Activated naive CD8-positive, alpha-beta T cell treated with anti-CD3 and anti-CD28 coated beads, Interleukin-2, amount 50 U/mL, for 16 hours (primary cell): ENCODE results near the gene ERC1.
"Not testable (repeated sequence)": the region's sequence is repeated elsewhere in the genome, so short reads cannot be mapped to it uniquely, and the experiment has no call there.

Experiments used
- DNase-seq: peaks from one replicate; pipeline ENCODE4 v3.0.0-alpha.2; 2020; ENCODE audit warnings: low read depth, low spot score

Gene ERC1

GRCh38 chr12:1122786-1123185 is 131.8 kb downstream of the ERC1 start:
- DNase-seq, result no peak

GRCh38 chr12:1126091-1126490 is 135.1 kb downstream of the ERC1 start:
- no peak for DNase-seq

GRCh38 chr12:1127021-1127420 is 136.0 kb downstream of the ERC1 start:
- no peak for DNase-seq

GRCh38 chr12:1130164-1130563 is 139.1 kb downstream of the ERC1 start:
- DNase-seq, result no peak

- DNase-seq, result no peak
These were observed 139.5 kb downstream of the ERC1 start for GRCh38 chr12:1130571-1130970.

DNA sequence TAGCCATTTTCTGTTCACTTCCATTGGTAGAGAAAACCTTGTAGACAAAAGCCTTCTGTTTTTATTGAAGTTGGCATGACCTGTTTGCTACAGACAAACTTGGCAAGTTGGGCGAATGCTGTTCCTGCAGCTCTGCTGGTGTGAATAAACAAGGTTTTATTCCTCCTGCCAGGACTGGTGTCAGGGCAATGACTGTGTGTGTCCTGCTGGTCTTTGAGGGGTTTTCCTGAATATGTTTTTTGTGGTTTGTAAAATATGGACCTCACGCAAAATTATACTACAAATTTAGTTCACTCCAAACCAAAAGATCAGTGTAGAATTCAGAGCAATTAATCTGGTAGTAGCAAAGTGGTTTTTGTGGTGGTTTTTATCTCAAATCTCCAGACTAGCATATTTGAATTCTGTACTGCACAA is 140.8 kb downstream of the ERC1 start:
- no peak for DNase-seq

- no peak for DNase-seq
These were observed 141.3 kb downstream of the ERC1 start for GRCh38 chr12:1132311-1132710.

DNA sequence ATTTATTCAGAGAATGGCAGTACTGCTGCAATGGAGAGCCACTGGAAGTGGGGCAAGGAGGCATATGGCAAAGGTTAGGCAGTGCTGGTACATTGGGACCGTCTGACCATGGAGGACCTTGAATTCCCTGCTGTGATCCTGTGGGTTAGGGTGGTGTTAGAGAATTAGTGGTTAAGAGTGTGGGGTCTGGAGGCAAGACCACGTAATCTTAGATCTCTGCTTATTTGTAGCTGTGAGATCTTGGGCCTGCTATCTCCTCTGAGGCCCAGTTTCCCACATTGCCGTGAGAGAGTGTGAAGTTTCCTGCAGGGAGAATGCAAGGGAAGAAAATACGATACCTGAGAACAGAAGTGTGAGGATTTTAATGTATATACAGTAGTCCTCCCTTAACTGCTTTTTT is 147.7 kb downstream of the ERC1 start:
- DNase-seq, result no peak

- DNase-seq, result not testable (repeated sequence)
These were observed 155.7 kb downstream of the ERC1 start for GRCh38 chr12:1146758-1147157.

- no peak for DNase-seq
These were observed 156.8 kb downstream of the ERC1 start for GRCh38 chr12:1147821-1148220.

DNA sequence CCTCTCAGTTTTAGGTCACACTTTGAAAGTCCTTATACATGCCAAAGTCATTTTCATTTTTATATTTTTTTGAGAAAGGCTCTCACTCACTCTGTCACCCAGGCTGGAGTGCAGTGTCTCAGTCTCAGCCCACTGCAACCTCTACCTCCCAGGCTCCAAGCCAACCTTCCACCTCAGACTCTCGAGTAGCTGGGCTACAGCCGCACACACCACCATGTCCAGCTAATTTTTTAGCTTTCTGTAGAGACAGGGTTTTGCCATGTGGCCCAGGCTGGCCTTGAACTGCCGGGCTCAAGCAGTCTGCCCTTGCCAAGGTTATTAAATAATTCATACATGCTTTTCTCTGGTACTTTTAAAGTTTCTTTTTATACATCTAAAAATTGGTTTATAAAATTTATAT is 166.0 kb downstream of the ERC1 start:
- no peak for DNase-seq

DNA sequence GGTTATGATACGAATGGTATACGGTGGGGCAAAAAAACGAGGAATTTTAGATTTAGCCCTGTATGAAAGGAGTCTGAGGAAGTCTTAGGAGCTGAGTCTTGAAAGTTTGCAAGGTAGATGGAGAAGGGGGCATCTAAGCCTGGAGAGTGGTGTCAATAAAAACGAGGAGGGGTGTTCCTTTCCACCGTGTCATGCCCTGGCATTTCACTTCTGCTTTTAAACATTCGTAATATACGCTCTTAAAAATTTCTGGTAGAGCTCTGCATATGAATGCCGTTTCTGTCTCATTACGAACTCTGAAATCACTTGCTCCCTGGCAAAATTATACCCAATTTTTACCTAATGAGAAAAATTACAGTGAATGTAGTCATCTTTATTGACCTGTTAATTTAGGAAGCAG is 170.2 kb downstream of the ERC1 start:
- no peak for DNase-seq

- DNase-seq, result no peak
These were observed 171.2 kb downstream of the ERC1 start for GRCh38 chr12:1162081-1162760.

- no peak for DNase-seq
These were observed 176.8 kb downstream of the ERC1 start for GRCh38 chr12:1167784-1168183.

- no peak for DNase-seq
These were observed 179.4 kb downstream of the ERC1 start for GRCh38 chr12:1170411-1170810.

GRCh38 chr12:1171657-1172408 is 180.8 kb downstream of the ERC1 start:
- no peak for DNase-seq

DNA sequence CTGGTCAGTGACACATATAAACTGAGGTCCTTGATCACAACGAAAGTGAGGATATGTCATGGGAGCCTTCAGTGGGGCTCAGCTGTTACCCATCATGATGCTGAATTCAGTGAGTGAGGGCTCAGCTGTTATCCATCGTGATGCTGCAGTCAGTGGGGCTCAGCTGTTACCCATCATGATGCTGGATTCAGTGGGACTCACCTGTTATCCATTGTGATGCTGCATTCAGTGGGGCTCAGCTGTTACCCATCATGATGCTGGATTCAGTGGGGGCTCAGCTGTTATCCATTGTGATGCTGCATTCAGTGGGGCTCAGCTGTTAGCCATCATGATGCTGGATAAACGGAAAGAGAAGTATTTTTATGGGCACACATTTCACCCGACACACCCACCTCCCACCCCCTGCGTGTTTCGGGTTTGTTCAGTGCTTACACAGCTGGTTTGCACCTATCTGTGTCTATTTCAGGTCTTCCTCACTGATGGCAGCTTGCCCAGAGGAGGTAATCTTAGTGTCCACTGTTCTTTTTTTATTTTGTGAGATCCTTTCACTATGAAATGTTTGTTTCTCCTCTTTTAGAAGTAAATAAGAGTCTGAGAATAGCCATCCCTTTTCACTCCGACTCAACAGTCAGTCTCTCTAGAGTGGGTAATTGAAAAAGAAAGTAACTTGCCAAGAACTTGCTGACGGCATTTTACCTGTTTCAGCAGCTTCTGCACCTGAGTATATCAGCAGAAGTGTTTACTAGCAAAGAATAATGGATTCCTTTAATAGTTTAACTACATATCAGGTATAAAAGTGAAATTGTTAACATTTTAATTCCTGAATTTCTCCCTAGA is 183.0 kb downstream of the ERC1 start:
- no peak for DNase-seq

GRCh38 chr12:1174659-1175058 is 183.6 kb downstream of the ERC1 start:
- DNase-seq, result no peak

DNA sequence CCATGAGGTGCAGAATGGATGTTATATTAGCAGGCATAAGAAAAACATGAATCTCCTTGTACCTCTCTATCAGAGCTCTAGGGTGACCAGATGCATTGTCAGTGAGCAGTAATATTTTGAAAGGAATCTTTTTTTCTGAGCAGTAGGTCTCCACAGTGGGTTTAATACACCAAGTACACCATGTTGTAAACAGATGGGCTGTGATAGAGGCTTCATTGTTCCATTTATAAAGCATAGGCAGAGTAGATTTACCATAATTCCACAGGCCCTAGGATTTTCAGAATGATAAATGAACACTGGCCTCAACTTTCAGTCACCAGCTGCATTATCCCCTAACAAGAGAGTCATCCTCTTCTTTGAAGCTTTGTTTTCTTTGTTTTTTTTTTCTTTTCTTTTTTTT is 185.2 kb downstream of the ERC1 start:
- no peak for DNase-seq

DNA sequence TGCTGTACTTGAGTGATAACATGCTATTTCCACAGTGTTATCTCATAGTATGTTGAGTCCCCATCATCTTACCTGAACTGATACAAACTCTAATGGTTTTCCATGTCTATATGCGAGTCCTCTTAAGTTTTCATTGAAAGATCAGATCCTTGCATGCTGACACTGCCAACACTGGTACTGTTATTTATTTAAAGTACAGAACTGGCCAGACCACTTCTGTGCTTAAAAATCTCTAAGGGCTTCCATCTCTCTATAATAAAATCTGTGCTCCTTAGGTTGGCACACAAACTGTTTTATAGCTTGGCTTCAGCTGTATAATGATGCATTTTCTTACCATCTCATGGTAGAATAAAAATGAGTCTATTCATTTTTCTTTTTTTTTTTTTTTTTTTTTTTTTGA is 188.1 kb downstream of the ERC1 start:
- DNase-seq, result no peak

GRCh38 chr12:1182069-1182468 is 191.0 kb downstream of the ERC1 start:
- no peak for DNase-seq

DNA sequence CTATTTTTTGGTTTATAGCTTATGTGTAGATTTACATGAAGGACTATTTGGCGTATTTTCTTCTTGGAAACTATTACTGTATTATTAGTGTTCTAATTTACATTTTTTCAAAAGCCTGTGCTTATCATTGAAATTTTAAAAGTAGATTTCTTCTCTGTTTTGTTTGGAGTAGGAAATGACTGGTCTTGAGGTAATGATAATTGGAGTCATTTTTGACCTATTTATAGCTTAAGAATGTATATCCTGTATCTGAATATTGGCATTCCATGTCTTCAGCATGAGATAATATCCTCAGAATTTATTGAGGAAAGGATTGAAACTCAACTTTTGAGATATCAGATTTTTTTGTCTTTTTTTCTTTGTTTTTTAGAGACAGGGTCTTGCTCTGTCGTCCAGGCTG is 193.4 kb downstream of the ERC1 start:
- no peak for DNase-seq
